Skin of body (tissue), 2 donors: ENCODE measurements around the gene CDH4. TPM values are rescaled to one million over a fixed set of nuclear protein-coding genes. Genes with fewer than 3 reads are reported as not detected.

Experiments used
- DNase-seq: peaks from one replicate; lab custom pipeline; 2025; lab: John Stamatoyannopoulos, UW
- total RNA-seq: library from RNA; depleted of rRNA; stranded (reverse); fragments of >200 nt; gene quantifications from one replicate; pipeline ENCODE4 v1.2.3, GENCODE V29; 2014

The CDH4 gene
- total RNA-seq, 1 donor from 2014 or later: 0.10 TPM

- no peak for DNase-seq
These were observed 347.0 kb downstream of the CDH4 start for GRCh38 chr20:61599061-61599531.

GRCh38 chr20:61599541-61599992, 347.5 kb downstream of the CDH4 start:
- no peak for DNase-seq

DNA sequence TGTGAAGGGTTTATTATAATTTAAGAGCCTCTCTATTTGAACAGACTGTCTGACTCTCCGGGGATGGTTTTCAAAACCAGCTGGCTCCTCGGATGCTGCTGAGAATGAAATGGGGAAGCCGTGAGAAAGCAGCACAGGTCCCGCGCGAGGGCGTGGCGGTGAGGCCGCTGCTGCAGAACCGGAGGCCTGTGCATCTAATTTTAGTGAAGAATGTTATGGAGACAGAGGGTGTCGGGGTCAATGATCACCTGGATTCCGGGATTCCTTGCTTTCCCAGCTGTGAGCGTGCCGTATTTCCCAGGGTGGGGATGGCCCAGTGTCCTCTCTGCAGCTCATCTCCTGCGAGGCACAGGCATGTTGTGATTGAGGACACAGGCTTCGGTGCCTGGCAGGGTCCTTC, 348.0 kb downstream of the CDH4 start:
- DNase-seq: no peak

DNA sequence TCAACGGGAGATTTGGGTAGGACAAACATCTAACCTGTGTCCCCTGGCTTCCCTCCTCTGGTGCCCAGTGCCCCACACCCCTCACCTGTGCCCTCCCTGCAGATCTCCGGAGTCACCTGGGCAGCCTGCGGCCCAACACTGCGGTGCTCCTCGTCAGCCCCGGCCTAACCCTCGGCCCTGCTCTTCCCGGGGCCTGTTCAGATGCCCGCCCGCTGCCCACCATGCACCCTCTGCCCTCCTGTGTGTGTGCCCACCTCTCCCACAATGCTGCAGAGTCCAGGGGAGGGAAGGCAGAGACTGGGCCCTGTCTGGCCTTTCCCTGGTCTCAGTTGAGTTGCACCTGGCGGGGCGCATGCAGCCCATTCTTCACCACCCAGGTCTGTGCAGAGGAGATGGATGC, 349.3 kb downstream of the CDH4 start:
- DNase-seq: no peak

GRCh38 chr20:61601853-61602252, 349.8 kb downstream of the CDH4 start:
- DNase-seq: no peak

DNA sequence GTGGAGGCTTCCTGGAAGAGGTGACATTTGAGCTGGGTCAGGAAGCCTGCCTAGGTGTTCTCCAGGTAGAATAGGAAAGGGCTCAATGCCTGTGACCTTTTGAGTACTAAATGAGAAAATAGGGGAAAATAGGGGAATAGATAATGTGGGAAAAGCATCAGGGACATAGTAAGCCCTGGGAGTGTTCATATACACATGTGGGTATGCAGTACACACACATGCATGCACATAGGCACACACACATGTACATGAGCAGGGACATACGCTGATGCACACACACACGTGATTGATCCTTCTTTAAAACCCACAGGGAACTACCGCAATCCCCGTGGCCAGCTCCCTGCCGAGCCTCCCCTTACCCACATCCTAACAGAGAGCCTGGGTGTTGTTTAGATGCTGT, 351.7 kb downstream of the CDH4 start:
- DNase-seq: no peak

DNA sequence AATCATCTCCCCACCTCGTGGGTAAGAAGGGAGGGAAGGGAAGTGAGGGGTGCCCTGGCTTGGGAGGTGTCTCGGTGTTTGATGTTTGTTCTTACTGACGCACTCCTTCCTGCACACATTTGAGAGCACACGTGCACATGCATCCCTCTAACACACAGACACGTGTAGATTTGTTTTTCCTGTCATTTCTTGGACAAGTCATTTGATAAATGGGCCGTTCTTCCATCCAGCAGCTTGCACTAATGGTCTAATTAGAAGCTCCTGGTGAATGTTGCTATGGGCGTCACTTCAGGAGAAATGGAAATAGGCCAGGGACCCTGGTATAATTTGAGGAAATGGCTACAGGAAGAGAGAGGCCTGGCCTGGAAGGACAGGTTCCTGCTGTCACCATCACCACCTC, 352.5 kb downstream of the CDH4 start:
- no peak for DNase-seq

GRCh38 chr20:61605283-61605682, 353.2 kb downstream of the CDH4 start:
- DNase-seq: no peak

- DNase-seq: no peak
These were observed 353.9 kb downstream of the CDH4 start for GRCh38 chr20:61605862-61606557.

GRCh38 chr20:61608275-61609085, 356.4 kb downstream of the CDH4 start:
- DNase-seq: no peak

DNA sequence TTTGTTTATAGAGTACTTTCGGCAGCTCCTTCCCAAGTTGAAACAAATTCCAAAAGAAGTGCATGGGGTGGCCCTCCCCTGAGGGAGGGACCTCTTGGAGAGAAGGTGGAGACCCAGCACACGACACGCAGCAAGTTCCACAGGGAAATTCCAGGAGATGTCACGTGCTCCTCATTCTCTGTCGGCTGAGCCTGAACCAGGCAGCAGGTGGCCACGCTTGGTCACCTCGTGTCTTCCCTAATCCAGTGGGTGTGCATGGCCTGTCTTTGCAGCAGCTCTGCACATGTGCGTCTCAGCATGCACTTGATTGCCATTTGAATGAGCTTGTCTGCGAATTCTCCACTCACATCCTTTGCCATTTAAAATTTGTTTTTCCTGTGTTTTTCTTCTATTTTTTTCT, 357.4 kb downstream of the CDH4 start:
- no peak for DNase-seq

GRCh38 chr20:61611401-61612180, 359.5 kb downstream of the CDH4 start:
- DNase-seq: no peak

DNA sequence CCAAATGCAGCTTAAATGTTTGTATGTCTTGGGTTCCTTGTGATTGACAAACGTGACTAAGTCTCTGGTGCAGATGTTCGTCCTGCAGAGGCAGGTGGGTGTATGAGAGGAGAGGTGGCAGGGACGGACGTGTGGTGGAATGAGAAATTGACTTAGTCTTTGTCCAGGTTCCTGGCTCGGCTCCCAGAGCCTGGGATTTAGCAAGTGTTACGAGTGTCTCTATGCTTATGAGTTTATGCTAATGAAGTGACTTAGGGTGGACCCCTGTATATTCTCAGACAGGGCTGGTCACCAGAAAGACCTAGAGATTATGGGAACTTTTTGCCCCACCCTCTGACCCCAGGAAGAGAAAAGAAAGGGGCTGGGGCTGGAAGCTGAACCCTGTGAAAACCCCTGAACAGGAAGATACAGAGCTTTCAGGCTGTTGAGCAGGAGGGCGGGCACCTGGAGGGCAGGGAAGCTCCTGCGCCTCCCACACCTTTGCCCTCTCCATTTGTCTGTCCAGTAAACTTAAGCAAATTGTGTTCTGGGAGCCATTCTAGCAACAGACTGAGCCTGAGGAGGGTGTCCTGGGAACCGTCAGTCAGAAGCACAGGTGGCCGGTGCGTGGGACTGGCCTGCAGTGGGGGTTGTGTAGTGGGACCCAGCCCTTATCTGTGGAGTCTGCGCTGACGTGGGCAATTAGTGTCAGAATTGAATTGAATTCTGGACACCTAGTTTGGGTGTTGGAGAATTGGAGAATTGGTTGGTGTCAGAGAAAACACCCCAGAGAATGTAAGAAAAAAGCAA, 362.1 kb downstream of the CDH4 start:
- no peak for DNase-seq

- DNase-seq: no peak
These were observed 362.6 kb downstream of the CDH4 start for GRCh38 chr20:61614706-61615100.

DNA sequence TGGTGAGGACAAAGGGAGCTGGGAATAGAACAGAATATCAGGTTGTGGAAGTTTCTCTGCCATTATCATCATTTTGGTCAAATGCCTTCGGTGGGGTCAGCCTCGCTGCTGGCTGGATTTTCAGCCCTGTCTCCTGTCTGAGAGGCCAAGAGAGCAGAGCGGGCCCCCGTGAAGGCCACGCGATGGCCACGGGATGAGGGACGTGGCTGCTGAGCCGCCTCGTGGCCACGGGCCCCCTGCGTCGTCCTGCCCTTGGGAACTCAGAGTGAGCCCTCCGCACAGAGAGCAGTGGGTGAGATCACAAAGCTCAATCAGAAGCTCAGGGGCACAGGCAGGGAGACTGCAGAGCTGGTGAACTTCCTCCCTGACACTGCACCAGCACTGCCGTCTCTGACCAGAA, 363.7 kb downstream of the CDH4 start:
- no peak for DNase-seq

GRCh38 chr20:61619751-61620150, 367.7 kb downstream of the CDH4 start:
- no peak for DNase-seq

GRCh38 chr20:61620174-61620573, 368.1 kb downstream of the CDH4 start:
- DNase-seq: no peak

- DNase-seq: no peak
These were observed 369.1 kb downstream of the CDH4 start for GRCh38 chr20:61621035-61621730.

DNA sequence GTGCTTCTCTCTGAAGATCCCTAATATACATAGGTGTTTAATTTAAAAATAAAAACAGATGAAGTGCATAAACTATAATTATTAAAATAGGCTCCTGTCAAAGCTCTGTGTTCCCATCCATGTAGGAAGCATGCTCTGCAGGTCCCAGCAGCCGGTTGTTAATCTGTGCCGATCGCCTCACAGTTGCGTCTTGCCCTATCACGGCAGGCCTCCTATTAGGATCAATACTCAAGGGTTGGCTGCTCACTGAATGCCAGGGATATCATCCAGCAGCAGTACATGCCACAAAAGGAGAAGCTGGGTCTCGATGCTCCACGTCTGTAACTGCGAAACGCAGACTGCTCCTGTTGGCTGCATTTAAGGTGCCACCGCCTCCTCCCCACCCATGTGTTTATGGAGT, 369.8 kb downstream of the CDH4 start:
- no peak for DNase-seq

DNA sequence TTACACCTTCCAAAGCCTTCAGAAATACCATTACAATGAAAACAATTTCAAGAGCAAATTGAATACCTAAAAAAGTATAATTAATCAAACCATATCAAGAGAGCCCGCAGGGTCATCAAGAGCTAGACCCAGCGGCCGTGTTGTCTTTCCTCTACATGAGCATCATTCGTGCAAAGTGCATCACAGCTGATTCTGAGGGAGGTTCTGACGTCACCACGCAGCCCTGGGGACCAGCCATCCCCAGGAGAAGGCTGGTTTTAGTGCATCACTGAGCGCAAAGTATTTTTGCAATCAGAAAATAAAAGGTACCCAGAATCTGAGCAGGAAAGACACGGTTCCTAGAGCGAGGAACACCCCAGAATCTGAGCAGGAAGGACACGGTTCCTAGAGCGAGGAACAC, 371.4 kb downstream of the CDH4 start:
- DNase-seq: no peak

DNA sequence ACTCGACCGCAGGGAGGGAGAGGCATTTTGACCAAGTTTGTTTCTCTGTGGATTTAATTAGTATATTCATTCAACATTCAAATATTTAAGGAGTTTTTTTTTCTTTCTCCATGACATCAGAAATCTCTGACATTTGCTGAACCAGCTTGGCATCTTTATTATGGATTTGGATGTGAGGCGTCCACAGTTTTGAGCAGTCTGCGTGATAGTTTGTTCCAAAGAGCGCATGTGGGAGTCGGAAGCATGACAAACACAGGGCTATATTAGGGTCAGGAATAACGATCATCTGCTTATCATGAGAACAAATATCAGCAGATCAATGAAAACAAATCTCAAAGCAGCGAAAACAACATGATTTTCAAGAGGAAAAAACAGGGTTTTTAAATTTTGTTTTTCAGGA, 373.2 kb downstream of the CDH4 start:
- DNase-seq: no peak
